WTC11 (cell line): ENCODE measurements around the gene MED8. TPM values are rescaled to one million over a fixed set of nuclear protein-coding genes. Genes with fewer than 3 reads are reported as not detected.
A peak's percentile ranks its signal among the peaks of the same experiment; 100 is the strongest.

Source experiments
- CREM ChIP-seq: sonication (generic); formaldehyde crosslinking; IDR thresholded peaks from 2 replicates; pipeline ENCODE4 v1.8.1; 2022; ENCODE audit warnings: mild to moderate bottlenecking, missing genetic modification reagents, moderate library complexity
- FOXK1 ChIP-seq: sonication (generic); formaldehyde crosslinking; IDR thresholded peaks from 2 replicates; pipeline ENCODE4 v1.8.0; 2022; ENCODE audit warnings: mild to moderate bottlenecking, moderate library complexity, missing genetic modification reagents
- GABPB1 ChIP-seq: sonication (generic); formaldehyde crosslinking; IDR thresholded peaks from 2 replicates; pipeline ENCODE4 v1.8.1; 2023; ENCODE audit warnings: mild to moderate bottlenecking, missing genetic modification reagents
- IRF2 ChIP-seq: sonication (generic); formaldehyde crosslinking; IDR thresholded peaks from 2 replicates; pipeline ENCODE4 v1.8.0; 2022; ENCODE audit warnings: low read depth, missing genetic modification reagents, borderline replicate concordance
- NFYB ChIP-seq: sonication (generic); formaldehyde crosslinking; conservative IDR thresholded peaks from 2 replicates; pipeline ENCODE4 v1.8.0; 2022; ENCODE audit warnings: low read depth, missing genetic modification reagents
- NR1H2 ChIP-seq: sonication (generic); formaldehyde crosslinking; IDR thresholded peaks from 2 replicates; pipeline ENCODE4 v1.9.0; 2021; ENCODE audit warnings: mild to moderate bottlenecking, moderate library complexity, missing genetic modification reagents
- RELA ChIP-seq: sonication (generic); formaldehyde crosslinking; IDR thresholded peaks from 2 replicates; pipeline ENCODE4 v1.8.1; 2022; ENCODE audit warnings: missing genetic modification reagents, mild to moderate bottlenecking, borderline replicate concordance
- SMAD3 ChIP-seq: sonication (generic); formaldehyde crosslinking; IDR thresholded peaks from 2 replicates; pipeline ENCODE4 v1.8.0; 2022; ENCODE audit warnings: missing genetic modification reagents, mild to moderate bottlenecking, borderline replicate concordance
- TEAD4 ChIP-seq: sonication (generic); formaldehyde crosslinking; IDR thresholded peaks from 2 replicates; pipeline ENCODE4 v1.8.0; 2022; ENCODE audit warnings: mild to moderate bottlenecking, missing genetic modification reagents
- TP53 ChIP-seq: sonication (generic); formaldehyde crosslinking; IDR thresholded peaks from 2 replicates; pipeline ENCODE4 v1.8.1; 2023; ENCODE audit warnings: mild to moderate bottlenecking, missing genetic modification reagents
- ZNF138 ChIP-seq: sonication (generic); formaldehyde crosslinking; conservative IDR thresholded peaks from 2 replicates; pipeline ENCODE4 v1.8.1; 2022; ENCODE audit warnings: mild to moderate bottlenecking, moderate library complexity, missing genetic modification reagents
- ZNF219 ChIP-seq: sonication (generic); formaldehyde crosslinking; IDR thresholded peaks from 2 replicates; pipeline ENCODE4 v1.8.0; 2023; ENCODE audit warnings: missing genetic modification reagents, mild to moderate bottlenecking, borderline replicate concordance
- ZNF232 ChIP-seq: sonication (generic); formaldehyde crosslinking; IDR thresholded peaks from 2 replicates; pipeline ENCODE4 v1.8.0; 2022; ENCODE audit warnings: mild to moderate bottlenecking, missing genetic modification reagents
- ZNF416 ChIP-seq: fragments of 250-450 bp; sonication (Bioruptor Pico); IDR thresholded peaks from 2 replicates; pipeline ENCODE4 v1.9.0; 2021; ENCODE audit warnings: mild to moderate bottlenecking, inconsistent platforms
- total RNA-seq: library from RNA; stranded (reverse); gene quantifications from 3 replicates; pipeline ENCODE4 v1.2.3, GENCODE V29; 2021
- TF ChIP-seq, protein P1 (sequence below): sonication (generic); formaldehyde crosslinking; IDR thresholded peaks from 2 replicates; pipeline ENCODE4 v1.8.1; 2022; ENCODE audit warnings: mild to moderate bottlenecking, moderate library complexity, missing genetic modification reagents
- TF ChIP-seq, protein P2 (sequence below): sonication (generic); formaldehyde crosslinking; IDR thresholded peaks from 2 replicates; pipeline ENCODE4 v1.8.1; 2023; ENCODE audit warnings: mild to moderate bottlenecking, moderate library complexity, missing genetic modification reagents
- TF ChIP-seq, protein P3 (sequence below): fragments of 250-450 bp; sonication (Bioruptor Pico); IDR thresholded peaks from 2 replicates; pipeline ENCODE4 v1.8.0; 2021; ENCODE audit warnings: mild to moderate bottlenecking
- TF ChIP-seq, protein P4 (sequence below): sonication (generic); formaldehyde crosslinking; IDR thresholded peaks from 2 replicates; pipeline ENCODE4 v1.8.1; 2023; ENCODE audit warnings: mild to moderate bottlenecking, missing genetic modification reagents
- TF ChIP-seq, protein P5 (sequence below): fragments of 250-450 bp; sonication (Bioruptor Pico); IDR thresholded peaks from 2 replicates; pipeline ENCODE4 v1.9.0; 2021; ENCODE audit warnings: mild to moderate bottlenecking
- TF ChIP-seq, protein P6 (sequence below): sonication (generic); formaldehyde crosslinking; IDR thresholded peaks from 2 replicates; pipeline ENCODE4 v1.8.0; 2022; ENCODE audit warnings: mild to moderate bottlenecking, missing genetic modification reagents
- TF ChIP-seq, protein P7 (sequence below): fragments of 250-450 bp; sonication (Bioruptor Pico); conservative IDR thresholded peaks from 2 replicates; pipeline ENCODE4 v1.9.0; 2021; ENCODE audit warnings: mild to moderate bottlenecking
- TF ChIP-seq, protein P8 (sequence below): sonication (generic); formaldehyde crosslinking; conservative IDR thresholded peaks from 2 replicates; pipeline ENCODE4 v1.8.1; 2023; ENCODE audit warnings: mild to moderate bottlenecking, low read depth, missing genetic modification reagents, moderate library complexity

MED8 gene
- total RNA-seq, 1 experiment from 2014 or later, result 17.7 TPM

DNA sequence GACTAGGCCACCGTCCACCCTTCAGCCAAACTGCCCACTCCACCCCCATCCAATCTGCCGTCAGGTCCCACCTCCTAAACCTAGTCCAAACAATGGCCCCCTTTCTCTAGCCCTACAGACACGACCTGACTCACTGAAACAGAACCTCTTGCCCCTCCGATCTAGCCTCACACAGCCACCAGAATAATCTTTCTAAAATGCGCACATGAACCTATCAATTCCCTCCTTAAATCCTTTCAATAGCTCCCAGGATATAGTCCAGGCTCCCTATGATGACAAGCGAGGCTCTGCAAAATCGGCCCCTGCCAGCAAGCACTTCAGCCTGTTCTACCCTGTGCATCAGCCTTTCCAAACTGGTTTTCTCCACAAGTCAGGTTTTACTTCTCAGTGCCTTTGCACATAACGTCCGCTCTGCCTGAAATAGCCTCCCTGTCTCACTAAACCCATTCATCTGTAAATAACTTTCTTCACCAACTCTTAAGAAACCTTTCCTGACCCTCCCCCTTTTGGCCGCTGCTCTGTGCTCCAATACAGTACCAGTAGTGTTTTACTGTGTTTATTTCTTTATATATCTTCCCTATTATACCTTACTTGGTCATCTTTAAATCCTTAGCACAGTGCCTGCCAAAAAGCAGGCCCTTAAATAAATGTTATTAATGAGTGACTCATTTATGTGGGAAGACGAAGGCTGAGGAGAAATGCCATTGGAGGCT is 39.9 kb downstream of the MED8 start (continued):
- TF ChIP-seq, protein P1, sequence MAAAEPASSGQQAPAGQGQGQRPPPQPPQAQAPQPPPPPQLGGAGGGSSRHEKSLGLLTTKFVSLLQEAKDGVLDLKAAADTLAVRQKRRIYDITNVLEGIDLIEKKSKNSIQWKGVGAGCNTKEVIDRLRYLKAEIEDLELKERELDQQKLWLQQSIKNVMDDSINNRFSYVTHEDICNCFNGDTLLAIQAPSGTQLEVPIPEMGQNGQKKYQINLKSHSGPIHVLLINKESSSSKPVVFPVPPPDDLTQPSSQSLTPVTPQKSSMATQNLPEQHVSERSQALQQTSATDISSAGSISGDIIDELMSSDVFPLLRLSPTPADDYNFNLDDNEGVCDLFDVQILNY (CRISPR knock-in tag), result no peak
- TF ChIP-seq, protein P2, sequence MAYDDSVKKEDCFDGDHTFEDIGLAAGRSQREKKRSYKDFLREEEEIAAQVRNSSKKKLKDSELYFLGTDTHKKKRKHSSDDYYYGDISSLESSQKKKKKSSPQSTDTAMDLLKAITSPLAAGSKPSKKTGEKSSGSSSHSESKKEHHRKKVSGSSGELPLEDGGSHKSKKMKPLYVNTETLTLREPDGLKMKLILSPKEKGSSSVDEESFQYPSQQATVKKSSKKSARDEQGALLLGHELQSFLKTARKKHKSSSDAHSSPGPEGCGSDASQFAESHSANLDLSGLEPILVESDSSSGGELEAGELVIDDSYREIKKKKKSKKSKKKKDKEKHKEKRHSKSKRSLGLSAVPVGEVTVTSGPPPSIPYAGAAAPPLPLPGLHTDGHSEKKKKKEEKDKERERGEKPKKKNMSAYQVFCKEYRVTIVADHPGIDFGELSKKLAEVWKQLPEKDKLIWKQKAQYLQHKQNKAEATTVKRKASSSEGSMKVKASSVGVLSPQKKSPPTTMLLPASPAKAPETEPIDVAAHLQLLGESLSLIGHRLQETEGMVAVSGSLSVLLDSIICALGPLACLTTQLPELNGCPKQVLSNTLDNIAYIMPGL, result no peak
- TF ChIP-seq NR1H2 (no peak), GABPB1 (CRISPR knock-in tag) (no peak), FOXK1 (CRISPR knock-in tag) (0 out of 2 replicates have a peak, but pooled peaks have one; percentile 3), IRF2 (CRISPR knock-in tag) (no peak), TEAD4 (CRISPR knock-in tag) (no peak), ZNF232 (peak; percentile 18; the same call in 1 of the 2 replicates), CREM (CRISPR knock-in tag) (no peak), ZNF416 (no peak), ZNF219 (CRISPR knock-in tag) (no peak), TP53 (CRISPR knock-in tag) (0 out of 2 replicates have a peak, but pooled peaks have one; percentile 2), SMAD3 (no peak), RELA (CRISPR knock-in tag) (no peak), NFYB (CRISPR knock-in tag) (no peak), ZNF138 (CRISPR knock-in tag) (no peak)
- TF ChIP-seq, protein P3, sequence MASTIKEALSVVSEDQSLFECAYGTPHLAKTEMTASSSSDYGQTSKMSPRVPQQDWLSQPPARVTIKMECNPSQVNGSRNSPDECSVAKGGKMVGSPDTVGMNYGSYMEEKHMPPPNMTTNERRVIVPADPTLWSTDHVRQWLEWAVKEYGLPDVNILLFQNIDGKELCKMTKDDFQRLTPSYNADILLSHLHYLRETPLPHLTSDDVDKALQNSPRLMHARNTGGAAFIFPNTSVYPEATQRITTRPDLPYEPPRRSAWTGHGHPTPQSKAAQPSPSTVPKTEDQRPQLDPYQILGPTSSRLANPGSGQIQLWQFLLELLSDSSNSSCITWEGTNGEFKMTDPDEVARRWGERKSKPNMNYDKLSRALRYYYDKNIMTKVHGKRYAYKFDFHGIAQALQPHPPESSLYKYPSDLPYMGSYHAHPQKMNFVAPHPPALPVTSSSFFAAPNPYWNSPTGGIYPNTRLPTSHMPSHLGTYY (CRISPR knock-in tag), result no peak
- TF ChIP-seq, protein P4, sequence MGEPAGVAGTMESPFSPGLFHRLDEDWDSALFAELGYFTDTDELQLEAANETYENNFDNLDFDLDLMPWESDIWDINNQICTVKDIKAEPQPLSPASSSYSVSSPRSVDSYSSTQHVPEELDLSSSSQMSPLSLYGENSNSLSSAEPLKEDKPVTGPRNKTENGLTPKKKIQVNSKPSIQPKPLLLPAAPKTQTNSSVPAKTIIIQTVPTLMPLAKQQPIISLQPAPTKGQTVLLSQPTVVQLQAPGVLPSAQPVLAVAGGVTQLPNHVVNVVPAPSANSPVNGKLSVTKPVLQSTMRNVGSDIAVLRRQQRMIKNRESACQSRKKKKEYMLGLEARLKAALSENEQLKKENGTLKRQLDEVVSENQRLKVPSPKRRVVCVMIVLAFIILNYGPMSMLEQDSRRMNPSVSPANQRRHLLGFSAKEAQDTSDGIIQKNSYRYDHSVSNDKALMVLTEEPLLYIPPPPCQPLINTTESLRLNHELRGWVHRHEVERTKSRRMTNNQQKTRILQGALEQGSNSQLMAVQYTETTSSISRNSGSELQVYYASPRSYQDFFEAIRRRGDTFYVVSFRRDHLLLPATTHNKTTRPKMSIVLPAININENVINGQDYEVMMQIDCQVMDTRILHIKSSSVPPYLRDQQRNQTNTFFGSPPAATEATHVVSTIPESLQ (CRISPR knock-in tag), result no peak
- TF ChIP-seq, protein P5, sequence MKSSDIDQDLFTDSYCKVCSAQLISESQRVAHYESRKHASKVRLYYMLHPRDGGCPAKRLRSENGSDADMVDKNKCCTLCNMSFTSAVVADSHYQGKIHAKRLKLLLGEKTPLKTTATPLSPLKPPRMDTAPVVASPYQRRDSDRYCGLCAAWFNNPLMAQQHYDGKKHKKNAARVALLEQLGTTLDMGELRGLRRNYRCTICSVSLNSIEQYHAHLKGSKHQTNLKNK (CRISPR knock-in tag), result no peak
- TF ChIP-seq, protein P6, sequence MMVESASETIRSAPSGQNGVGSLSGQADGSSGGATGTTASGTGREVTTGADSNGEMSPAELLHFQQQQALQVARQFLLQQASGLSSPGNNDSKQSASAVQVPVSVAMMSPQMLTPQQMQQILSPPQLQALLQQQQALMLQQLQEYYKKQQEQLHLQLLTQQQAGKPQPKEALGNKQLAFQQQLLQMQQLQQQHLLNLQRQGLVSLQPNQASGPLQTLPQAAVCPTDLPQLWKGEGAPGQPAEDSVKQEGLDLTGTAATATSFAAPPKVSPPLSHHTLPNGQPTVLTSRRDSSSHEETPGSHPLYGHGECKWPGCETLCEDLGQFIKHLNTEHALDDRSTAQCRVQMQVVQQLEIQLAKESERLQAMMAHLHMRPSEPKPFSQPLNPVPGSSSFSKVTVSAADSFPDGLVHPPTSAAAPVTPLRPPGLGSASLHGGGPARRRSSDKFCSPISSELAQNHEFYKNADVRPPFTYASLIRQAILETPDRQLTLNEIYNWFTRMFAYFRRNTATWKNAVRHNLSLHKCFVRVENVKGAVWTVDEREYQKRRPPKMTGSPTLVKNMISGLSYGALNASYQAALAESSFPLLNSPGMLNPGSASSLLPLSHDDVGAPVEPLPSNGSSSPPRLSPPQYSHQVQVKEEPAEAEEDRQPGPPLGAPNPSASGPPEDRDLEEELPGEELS (CRISPR knock-in tag), result no peak
- TF ChIP-seq, protein P7, sequence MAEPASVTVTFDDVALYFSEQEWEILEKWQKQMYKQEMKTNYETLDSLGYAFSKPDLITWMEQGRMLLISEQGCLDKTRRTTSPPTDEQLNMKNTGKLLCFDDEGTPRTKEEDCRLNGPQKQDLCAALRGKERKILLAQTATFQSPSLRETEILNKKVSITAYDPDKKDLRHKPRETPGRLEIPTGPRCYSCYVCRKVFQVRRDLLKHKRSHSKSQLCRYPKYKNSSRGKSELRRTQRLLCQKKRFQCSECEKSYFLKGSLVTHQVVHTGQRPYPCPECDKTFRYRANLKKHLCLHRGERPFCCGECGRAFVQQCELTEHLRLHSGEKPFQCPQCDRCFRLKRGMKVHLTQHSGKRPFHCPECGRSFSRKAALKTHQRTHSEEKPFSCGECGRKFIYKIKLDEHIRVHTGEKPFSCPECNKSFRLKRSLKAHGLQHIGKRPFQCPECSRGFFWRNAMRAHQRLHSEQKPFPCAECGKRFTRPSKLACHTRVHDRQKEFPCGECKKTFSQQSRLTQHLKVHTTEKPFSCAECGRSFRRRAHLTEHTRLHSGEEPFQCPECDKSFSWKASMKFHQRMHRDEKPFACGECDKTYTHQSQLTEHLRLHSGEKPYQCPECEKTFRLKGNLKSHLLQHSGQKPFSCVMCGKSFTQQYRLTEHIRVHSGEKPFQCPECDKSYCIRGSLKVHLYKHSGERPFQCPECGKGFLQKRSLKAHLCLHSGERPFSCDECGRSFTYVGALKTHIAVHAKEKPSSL, result no peak
- TF ChIP-seq, protein P8, sequence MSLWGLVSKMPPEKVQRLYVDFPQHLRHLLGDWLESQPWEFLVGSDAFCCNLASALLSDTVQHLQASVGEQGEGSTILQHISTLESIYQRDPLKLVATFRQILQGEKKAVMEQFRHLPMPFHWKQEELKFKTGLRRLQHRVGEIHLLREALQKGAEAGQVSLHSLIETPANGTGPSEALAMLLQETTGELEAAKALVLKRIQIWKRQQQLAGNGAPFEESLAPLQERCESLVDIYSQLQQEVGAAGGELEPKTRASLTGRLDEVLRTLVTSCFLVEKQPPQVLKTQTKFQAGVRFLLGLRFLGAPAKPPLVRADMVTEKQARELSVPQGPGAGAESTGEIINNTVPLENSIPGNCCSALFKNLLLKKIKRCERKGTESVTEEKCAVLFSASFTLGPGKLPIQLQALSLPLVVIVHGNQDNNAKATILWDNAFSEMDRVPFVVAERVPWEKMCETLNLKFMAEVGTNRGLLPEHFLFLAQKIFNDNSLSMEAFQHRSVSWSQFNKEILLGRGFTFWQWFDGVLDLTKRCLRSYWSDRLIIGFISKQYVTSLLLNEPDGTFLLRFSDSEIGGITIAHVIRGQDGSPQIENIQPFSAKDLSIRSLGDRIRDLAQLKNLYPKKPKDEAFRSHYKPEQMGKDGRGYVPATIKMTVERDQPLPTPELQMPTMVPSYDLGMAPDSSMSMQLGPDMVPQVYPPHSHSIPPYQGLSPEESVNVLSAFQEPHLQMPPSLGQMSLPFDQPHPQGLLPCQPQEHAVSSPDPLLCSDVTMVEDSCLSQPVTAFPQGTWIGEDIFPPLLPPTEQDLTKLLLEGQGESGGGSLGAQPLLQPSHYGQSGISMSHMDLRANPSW (CRISPR knock-in tag), result no peak
